Testis (tissue), 3 donors: ENCODE measurements around the gene TMEM175. TPM values are rescaled to one million over a fixed set of nuclear protein-coding genes. Genes with fewer than 3 reads are reported as not detected.

Source experiments
- DNase-seq: peaks from one replicate; pipeline ENCODE4 v3.0.0-alpha.2; 2019
- H3K27ac ChIP-seq, 2 donors: fragments of 200-600 bp; sonication (generic); one replicate each; pipeline ENCODE4 v1.5.1; 2019
- H3K27me3 ChIP-seq: fragments of 200-600 bp; sonication (generic); one replicate; pipeline ENCODE4 v1.5.1; 2019
- H3K36me3 ChIP-seq: fragments of 200-600 bp; sonication (generic); one replicate; pipeline ENCODE4 v1.5.1; 2017; ENCODE audit warnings: low read depth; ENCODE audit errors: missing control alignments
- H3K4me1 ChIP-seq: fragments of 200-600 bp; sonication (generic); one replicate; pipeline ENCODE4 v1.5.1; 2019
- H3K4me3 ChIP-seq, 2 donors: fragments of 200-600 bp; sonication (generic); one replicate each; pipeline ENCODE4 v1.5.1; 2017 to 2019
- H3K9me3 ChIP-seq: fragments of 200-600 bp; sonication (generic); one replicate; pipeline ENCODE4 v1.5.1; 2017
- CTCF ChIP-seq, 3 experiments: fragments of 450-650 bp in 2 of 3; fragments of 200-600 bp in 1 of 3; sonication (generic) in 1 of 3; IDR thresholded peaks; one replicate each; pipeline ENCODE4 v1.5.1; 2016 to 2019; ENCODE audit warnings: antibody characterized with exemption in 3 of 3, mild to moderate bottlenecking in 2 of 3, moderate library complexity in 1 of 3
- POLR2A ChIP-seq: fragments of 450-650 bp; IDR thresholded peaks from one replicate; pipeline ENCODE4 v1.6.1; 2017; ENCODE audit warnings: antibody characterized with exemption, mild to moderate bottlenecking, moderate library complexity
- WGBS, 2 donors: methylation state at CpG; one replicate each; pipeline ENCODE4 v1.1.5; 2018; 5-methylcytosine and 5-hydroxymethylcytosine counted together
- intact Hi-C: fragments of 100-400 bp; cut with DNase I; formaldehyde crosslinking; loops from one replicate; pipeline ENCODE4 v1.15.1; 2023; ENCODE audit warnings: low total_unique reads
- polyA plus RNA-seq: library from polyadenylated mRNA; stranded (reverse); fragments of 350-450 nt; fragmentation: Illumina TruSeq; extraction: RNeasy Lipid Tissue Mini Kit (QIAGEN cat#74804); gene quantifications from one replicate; pipeline ENCODE4 v1.2.3, GENCODE V29; 2014; ENCODE audit warnings: low read depth, low replicate concordance; ENCODE audit not compliant: insufficient read depth
- total RNA-seq, 2 donors: library from RNA; depleted of rRNA; stranded (reverse); fragments of >200 nt; gene quantifications; one replicate each; pipeline ENCODE4 v1.2.3, GENCODE V29; 2016

The TMEM175 gene
- total and polyA plus RNA-seq, 3 donors from 2014 or later = 50.5 to 88.2 (median 69.2) TPM

- intact Hi-C loops = no loop called here
- Histone ChIP-seq H3K27me3 (no peaks in the 10 kb centered on the region), H3K36me3 (no peaks in the 10 kb centered on the region), H3K9me3 (no peaks in the 10 kb centered on the region), H3K27ac (no peak overlapping the region), H3K4me3 (no peak overlapping the region), H3K4me1 (peaks cover 8% of the 10 kb centered on the region)
- WGBS, 2 donors = 90 to 94% methylated on average over 6 of the region's 6 CpGs
- TF ChIP-seq POLR2A (no peak), CTCF (IDR thresholded peaks at IDR 0.05) (no peak)
- no peak for DNase-seq
These were observed 31.5 kb upstream of the TMEM175 start for GRCh38 chr4:900721-901120.

GRCh38 chr4:901192-901910, 30.9 kb upstream of the TMEM175 start:
- intact Hi-C loops = no loop called here
- H3K36me3 ChIP-seq = no peaks in the 10 kb centered on the region
- H3K27me3 ChIP-seq = no peaks in the 10 kb centered on the region
- peaks cover 8% of the 10 kb centered on the region for H3K4me1 ChIP-seq
- 45 to 57% methylated on average over 19 to 28 of the region's 28 CpGs for WGBS, 2 donors
- DNase-seq = peak; percentile 37
- no peak for TF ChIP-seq POLR2A
- no peak for TF ChIP-seq CTCF (IDR thresholded peaks at IDR 0.05)
- H3K9me3 ChIP-seq = no peaks in the 10 kb centered on the region
- H3K4me3 ChIP-seq = no peak overlapping the region
- H3K27ac ChIP-seq = no peak overlapping the region

- Histone ChIP-seq H3K36me3 (no peaks in the 10 kb centered on the region), H3K27ac (no peak overlapping the region)
- no peak for TF ChIP-seq CTCF (IDR thresholded peaks at IDR 0.05)
- no peak for TF ChIP-seq POLR2A
These were observed 28.9 kb upstream of the TMEM175 start for GRCh38 chr4:903066-904046.

GRCh38 chr4:905485-906338, 26.5 kb upstream of the TMEM175 start:
- TF ChIP-seq CTCF (IDR thresholded peaks at IDR 0.05) (no peak), POLR2A (no peak)
- no peak for DNase-seq
- WGBS, 2 donors = 97 to 98% methylated on average over 34 to 49 of the region's 49 CpGs
- no peaks in the 10 kb centered on the region for H3K9me3 ChIP-seq
- H3K27ac ChIP-seq = no peak overlapping the region
- no peaks in the 10 kb centered on the region for H3K27me3 ChIP-seq
- H3K4me1 ChIP-seq = peaks cover 8% of the 10 kb centered on the region
- no peak overlapping the region for H3K4me3 ChIP-seq
- intact Hi-C loops = no loop called here
- H3K36me3 ChIP-seq = no peaks in the 10 kb centered on the region

More at GRCh38 chr4:903066-904046, 28.9 kb upstream of the TMEM175 start:
- 92 to 93% methylated on average over 30 to 42 of the region's 42 CpGs for WGBS, 2 donors
- H3K4me3 ChIP-seq = no peak overlapping the region
- no peak for DNase-seq
- H3K27me3 ChIP-seq = no peaks in the 10 kb centered on the region
- H3K9me3 ChIP-seq = no peaks in the 10 kb centered on the region
- intact Hi-C loops = no loop called here
- H3K4me1 ChIP-seq = peaks cover 8% of the 10 kb centered on the region
